GM13976 (cell line): ENCODE results near the gene LMO7.

Source experiments
- DNase-seq: peaks from one replicate; pipeline ENCODE4 v3.0.0; 2012; ENCODE audit warnings: low spot score
- CTCF ChIP-seq: IDR thresholded peaks from 2 replicates; pipeline ENCODE4 v1.5.1; 2012; ENCODE audit warnings: borderline replicate concordance, mild to moderate bottlenecking; ENCODE audit not compliant: insufficient read depth; ENCODE audit errors: extremely low read depth, missing control alignments, control extremely low read depth
- in situ Hi-C: fragments of 300-500 bp; cut with MboI; formaldehyde crosslinking; loops from one replicate; pipeline ENCODE4 v1.12.0; 2022; ENCODE audit warnings: low sequenced_read_pairs, mixed read lengths, inconsistent platforms; ENCODE audit not compliant: unreplicated experiment

Gene LMO7

GRCh38 chr13:75612354-75612753 lies 23.8 kb upstream of the LMO7 start:
- in situ Hi-C loops = no loop called here
- no peak for DNase-seq

DNA sequence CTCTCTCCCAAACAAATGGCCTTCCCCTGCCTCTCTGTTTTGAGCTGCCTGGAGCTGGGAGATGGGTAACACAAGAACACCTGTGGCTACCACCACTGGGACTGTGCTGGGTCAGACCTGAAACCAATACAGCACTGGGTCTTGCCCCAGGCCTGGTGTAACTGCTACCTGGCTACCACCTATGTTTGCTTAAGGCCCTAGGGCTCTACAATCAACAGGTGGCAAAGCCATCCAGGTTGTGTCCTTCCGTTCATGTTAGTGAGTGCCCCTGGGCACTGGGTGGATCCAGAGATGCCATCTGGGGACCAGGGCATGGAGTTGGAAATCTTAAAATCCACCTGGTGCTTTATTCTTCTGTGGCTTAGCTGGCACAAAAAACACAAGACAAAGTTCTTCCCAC lies 18.9 kb upstream of the LMO7 start:
- TF ChIP-seq CTCF = no peak

More at GRCh38 chr13:75612354-75612753, 23.8 kb upstream of the LMO7 start:
- no peak for TF ChIP-seq CTCF

DNA sequence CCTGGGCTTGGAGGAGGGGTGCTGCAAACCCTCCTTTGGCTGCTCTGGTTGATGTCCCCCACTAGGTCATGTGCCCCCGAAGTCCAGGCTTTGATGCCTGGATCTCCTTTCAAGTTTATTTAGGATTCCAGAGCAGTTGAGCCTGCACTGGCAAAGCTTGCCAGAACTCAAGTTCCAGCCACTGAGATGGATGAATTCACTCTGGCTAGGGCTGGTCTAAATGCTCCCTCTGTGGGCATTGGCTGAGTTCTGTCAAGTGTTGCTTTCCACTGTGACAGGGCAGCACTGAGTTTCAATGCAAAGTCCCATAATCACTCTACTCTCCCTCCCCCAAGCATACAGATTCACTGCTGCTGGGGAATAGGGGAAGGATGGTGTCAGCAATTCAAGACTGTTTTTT lies 17.8 kb upstream of the LMO7 start:
- in situ Hi-C loops = no loop called here
- DNase-seq = no peak
- no peak for TF ChIP-seq CTCF

More for the DNA sequence above, 18.9 kb upstream of the LMO7 start:
- DNase-seq = no peak
- in situ Hi-C loops = no loop called here

GRCh38 chr13:75620020-75620419 lies 16.1 kb upstream of the LMO7 start:
- TF ChIP-seq CTCF = no peak
- in situ Hi-C loops = no loop called here
- DNase-seq = no peak

DNA sequence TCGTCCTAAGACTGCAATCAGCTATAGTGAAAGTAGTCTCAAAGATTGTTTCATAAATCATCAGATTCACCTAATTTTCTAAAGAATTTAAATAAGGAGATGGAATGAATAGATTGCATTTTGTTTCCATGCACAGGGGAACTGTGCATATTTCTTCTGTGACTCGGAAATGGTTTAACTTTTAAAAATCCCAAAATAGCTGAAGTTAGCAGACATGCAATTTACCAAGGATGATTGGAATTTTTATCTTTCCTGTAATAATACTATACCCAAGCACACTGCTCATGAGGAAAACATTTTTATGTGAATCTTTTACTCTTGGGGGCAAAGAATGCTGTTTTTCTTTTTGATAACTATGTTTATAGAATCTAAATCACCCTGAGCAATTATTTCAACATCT lies 15.0 kb upstream of the LMO7 start:
- no peak for DNase-seq
- in situ Hi-C loops = no loop called here
- no peak for TF ChIP-seq CTCF

GRCh38 chr13:75628801-75629200 lies 7.3 kb upstream of the LMO7 start:
- TF ChIP-seq CTCF = no peak
- no peak for DNase-seq
- in situ Hi-C loops = no loop called here

DNA sequence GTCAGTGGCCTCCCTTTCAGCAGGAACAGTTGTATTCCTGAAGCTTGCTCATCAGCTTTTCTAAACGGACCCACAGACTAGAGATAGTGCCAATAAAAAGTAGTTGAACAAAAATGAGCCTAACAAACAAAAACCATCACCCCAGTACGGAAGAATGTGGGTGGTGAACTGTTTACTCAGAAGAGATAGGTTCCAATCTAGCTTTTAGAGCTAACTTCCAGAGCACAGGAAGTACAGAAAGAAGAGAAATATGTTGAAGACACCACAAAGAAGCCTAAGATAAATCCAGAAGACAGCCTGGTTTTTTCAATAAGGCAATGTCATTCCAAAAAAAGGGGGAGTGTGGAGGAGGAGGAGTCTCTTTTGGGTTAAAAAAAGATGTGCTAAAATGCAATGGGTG lies 2.8 kb upstream of the LMO7 start:
- no peak for DNase-seq
- in situ Hi-C loops = no loop called here
- TF ChIP-seq CTCF = no peak
